HepG2 (cell line): ENCODE results near the gene TRAPPC12. TPM values are rescaled to one million over a fixed set of nuclear protein-coding genes. Genes with fewer than 3 reads are reported as not detected.
A peak's percentile ranks its signal among the peaks of the same experiment; 100 is the strongest.

ENCODE experiments used
- ELF3 ChIP-seq: IDR thresholded peaks from 2 replicates; pipeline ENCODE4 v1.6.1; 2016; ENCODE audit warnings: missing genetic modification reagents, missing compliant biosample characterization
- HNF4G ChIP-seq, 2 experiments: sonication (generic) in 1 of 2; formaldehyde crosslinking in 1 of 2; IDR thresholded peaks; 2 replicates each; pipeline versions ENCODE4 v1.4.0 to v1.6.1; 2011 to 2020; ENCODE audit warnings: borderline replicate concordance in 2 of 2, low read depth in 2 of 2, mild to moderate bottlenecking in 2 of 2, low read length in 1 of 2, missing genetic modification reagents in 1 of 2, moderate library complexity in 1 of 2
- HOXA3 ChIP-seq: sonication (generic); formaldehyde crosslinking; IDR thresholded peaks from 2 replicates; pipeline ENCODE4 v1.5.0; 2020; ENCODE audit warnings: missing genetic modification reagents
- MIXL1 ChIP-seq: IDR thresholded peaks from 2 replicates; pipeline ENCODE4 v1.6.1; 2016
- MLLT10 ChIP-seq: sonication (generic); formaldehyde crosslinking; IDR thresholded peaks from 2 replicates; pipeline ENCODE4 v1.4.0; 2020; ENCODE audit warnings: missing genetic modification reagents
- NCOA5 ChIP-seq: sonication (generic); formaldehyde crosslinking; IDR thresholded peaks from 2 replicates; pipeline ENCODE4 v1.4.0; 2020; ENCODE audit warnings: missing genetic modification reagents
- NFKBIZ ChIP-seq: IDR thresholded peaks from 2 replicates; pipeline ENCODE4 v1.6.1; 2018; ENCODE audit warnings: missing genetic modification reagents, missing compliant biosample characterization
- POLR2G ChIP-seq: fragments of 200-400 bp; formaldehyde crosslinking; IDR thresholded peaks from 2 replicates; pipeline ENCODE4 v1.6.1; 2018; ENCODE audit warnings: mild to moderate bottlenecking, low read depth, low read length, moderate library complexity
- SAP130 ChIP-seq: IDR thresholded peaks from 2 replicates; pipeline ENCODE4 v1.6.1; 2016; ENCODE audit warnings: low read depth
- SIX4 ChIP-seq: sonication (generic); formaldehyde crosslinking; IDR thresholded peaks from 2 replicates; pipeline ENCODE4 v1.4.0; 2020; ENCODE audit warnings: missing genetic modification reagents
- YEATS4 ChIP-seq: sonication (generic); formaldehyde crosslinking; IDR thresholded peaks from 2 replicates; pipeline ENCODE4 v1.4.0; 2020; ENCODE audit warnings: missing genetic modification reagents, borderline replicate concordance
- ZNF296 ChIP-seq: sonication (generic); formaldehyde crosslinking; conservative IDR thresholded peaks from 2 replicates; pipeline ENCODE4 v1.5.0; 2020; ENCODE audit warnings: mild to moderate bottlenecking, missing genetic modification reagents
- ZNF33A ChIP-seq: sonication (generic); formaldehyde crosslinking; IDR thresholded peaks from 2 replicates; pipeline ENCODE4 v1.5.1; 2020; ENCODE audit warnings: missing genetic modification reagents, mild to moderate bottlenecking, moderate library complexity, borderline replicate concordance
- polyA plus RNA-seq, 8 experiments: library from polyadenylated mRNA; depleted of rRNA in 3 of 8; stranded (reverse) in 7 of 8; unstranded in 1 of 8; fragments of >200 nt; fragmentation: Illumina TruSeq in 4 of 8; extraction: Trizol in 4 of 8; gene quantifications; 2 replicates each; pipeline versions ENCODE4 v1.2.1 to v1.2.3, GENCODE V29; 2011 to 2016; ENCODE audit warnings: low read depth in 4 of 8, missing spikeins in 1 of 8, mixed read lengths in 1 of 8; ENCODE audit not compliant: insufficient read depth in 1 of 8
- total RNA-seq, 5 experiments: library from RNA; depleted of rRNA; stranded (reverse); fragments of >200 nt; fragmentation: Illumina TruSeq; extraction: Trizol; gene quantifications; 2 replicates each; pipeline ENCODE4 v1.2.3, GENCODE V29; 2016; ENCODE audit warnings: low read depth in 1 of 5
- TF ChIP-seq, protein P1 (sequence below): sonication (generic); formaldehyde crosslinking; IDR thresholded peaks from 2 replicates; pipeline ENCODE4 v1.9.0; 2021; ENCODE audit warnings: mild to moderate bottlenecking, missing genetic modification reagents
- TF ChIP-seq, protein P2 (sequence below): sonication (generic); formaldehyde crosslinking; IDR thresholded peaks from 2 replicates; pipeline ENCODE4 v1.4.0; 2020; ENCODE audit warnings: missing genetic modification reagents
- TF ChIP-seq, protein P3 (sequence below): sonication (generic); formaldehyde crosslinking; conservative IDR thresholded peaks from 2 replicates; pipeline ENCODE4 v1.4.0; 2020; ENCODE audit warnings: missing genetic modification reagents

Gene TRAPPC12
- total and polyA plus RNA-seq, 2 of the 13 experiments (the other 11 are each of a cell fraction or from before 2014, with no cell fraction given), result 46.4 to 97.7 TPM

DNA sequence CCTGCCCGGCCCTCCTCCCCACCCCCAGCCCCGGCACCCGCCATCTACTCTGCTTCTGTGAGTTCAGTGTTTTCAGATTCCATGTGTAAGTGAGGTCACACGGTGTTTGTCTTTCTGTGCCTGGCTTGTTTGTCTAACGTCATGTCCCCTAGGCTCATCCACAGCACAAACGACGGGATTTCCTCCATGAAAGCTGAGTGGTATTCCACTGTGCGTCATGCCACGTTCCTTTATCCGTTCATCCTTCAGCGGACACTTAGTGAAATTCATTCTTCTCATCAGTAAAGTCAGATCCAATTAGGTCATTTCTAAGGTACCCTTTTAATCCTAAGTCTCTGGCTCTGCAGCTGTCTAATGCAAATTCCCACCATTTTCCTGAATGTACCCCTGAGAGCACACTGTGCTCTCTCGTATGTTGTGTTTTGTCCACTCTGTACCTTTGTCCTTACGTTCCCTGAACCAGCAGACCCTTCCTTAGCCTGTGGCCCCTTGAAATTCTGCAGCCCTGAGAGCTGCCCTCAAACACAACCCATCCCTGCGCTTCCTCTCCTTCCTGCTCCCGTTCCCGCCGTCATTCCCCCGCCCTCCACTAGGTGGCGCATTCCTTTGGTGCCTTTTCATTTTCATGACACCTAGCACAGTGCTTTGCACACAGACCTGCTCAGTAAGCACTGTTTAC is 44.1 kb downstream of the TRAPPC12 start (continued):
- TF ChIP-seq, protein P1, sequence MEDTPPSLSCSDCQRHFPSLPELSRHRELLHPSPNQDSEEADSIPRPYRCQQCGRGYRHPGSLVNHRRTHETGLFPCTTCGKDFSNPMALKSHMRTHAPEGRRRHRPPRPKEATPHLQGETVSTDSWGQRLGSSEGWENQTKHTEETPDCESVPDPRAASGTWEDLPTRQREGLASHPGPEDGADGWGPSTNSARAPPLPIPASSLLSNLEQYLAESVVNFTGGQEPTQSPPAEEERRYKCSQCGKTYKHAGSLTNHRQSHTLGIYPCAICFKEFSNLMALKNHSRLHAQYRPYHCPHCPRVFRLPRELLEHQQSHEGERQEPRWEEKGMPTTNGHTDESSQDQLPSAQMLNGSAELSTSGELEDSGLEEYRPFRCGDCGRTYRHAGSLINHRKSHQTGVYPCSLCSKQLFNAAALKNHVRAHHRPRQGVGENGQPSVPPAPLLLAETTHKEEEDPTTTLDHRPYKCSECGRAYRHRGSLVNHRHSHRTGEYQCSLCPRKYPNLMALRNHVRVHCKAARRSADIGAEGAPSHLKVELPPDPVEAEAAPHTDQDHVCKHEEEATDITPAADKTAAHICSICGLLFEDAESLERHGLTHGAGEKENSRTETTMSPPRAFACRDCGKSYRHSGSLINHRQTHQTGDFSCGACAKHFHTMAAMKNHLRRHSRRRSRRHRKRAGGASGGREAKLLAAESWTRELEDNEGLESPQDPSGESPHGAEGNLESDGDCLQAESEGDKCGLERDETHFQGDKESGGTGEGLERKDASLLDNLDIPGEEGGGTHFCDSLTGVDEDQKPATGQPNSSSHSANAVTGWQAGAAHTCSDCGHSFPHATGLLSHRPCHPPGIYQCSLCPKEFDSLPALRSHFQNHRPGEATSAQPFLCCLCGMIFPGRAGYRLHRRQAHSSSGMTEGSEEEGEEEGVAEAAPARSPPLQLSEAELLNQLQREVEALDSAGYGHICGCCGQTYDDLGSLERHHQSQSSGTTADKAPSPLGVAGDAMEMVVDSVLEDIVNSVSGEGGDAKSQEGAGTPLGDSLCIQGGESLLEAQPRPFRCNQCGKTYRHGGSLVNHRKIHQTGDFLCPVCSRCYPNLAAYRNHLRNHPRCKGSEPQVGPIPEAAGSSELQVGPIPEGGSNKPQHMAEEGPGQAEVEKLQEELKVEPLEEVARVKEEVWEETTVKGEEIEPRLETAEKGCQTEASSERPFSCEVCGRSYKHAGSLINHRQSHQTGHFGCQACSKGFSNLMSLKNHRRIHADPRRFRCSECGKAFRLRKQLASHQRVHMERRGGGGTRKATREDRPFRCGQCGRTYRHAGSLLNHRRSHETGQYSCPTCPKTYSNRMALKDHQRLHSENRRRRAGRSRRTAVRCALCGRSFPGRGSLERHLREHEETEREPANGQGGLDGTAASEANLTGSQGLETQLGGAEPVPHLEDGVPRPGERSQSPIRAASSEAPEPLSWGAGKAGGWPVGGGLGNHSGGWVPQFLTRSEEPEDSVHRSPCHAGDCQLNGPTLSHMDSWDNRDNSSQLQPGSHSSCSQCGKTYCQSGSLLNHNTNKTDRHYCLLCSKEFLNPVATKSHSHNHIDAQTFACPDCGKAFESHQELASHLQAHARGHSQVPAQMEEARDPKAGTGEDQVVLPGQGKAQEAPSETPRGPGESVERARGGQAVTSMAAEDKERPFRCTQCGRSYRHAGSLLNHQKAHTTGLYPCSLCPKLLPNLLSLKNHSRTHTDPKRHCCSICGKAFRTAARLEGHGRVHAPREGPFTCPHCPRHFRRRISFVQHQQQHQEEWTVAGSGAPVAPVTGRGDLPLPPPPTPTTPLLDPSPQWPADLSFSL (CRISPR knock-in tag), result no peak
- TF ChIP-seq MIXL1 (CRISPR knock-in tag), result peak; percentile 74; the same call in 1 of the 2 replicates
- no peak for TF ChIP-seq NCOA5 (CRISPR knock-in tag)
- no peak for TF ChIP-seq ZNF296
- TF ChIP-seq SIX4, result no peak
- no peak for TF ChIP-seq HNF4G (IDR thresholded peaks at IDR 0.05; ENCODE audit: borderline replicate concordance, low read depth, low read length)
- no peak for TF ChIP-seq HNF4G (CRISPR knock-in tag; IDR thresholded peaks at IDR 0.05; ENCODE audit: borderline replicate concordance, low read depth)
- TF ChIP-seq SAP130 (CRISPR knock-in tag), result peak; percentile 63
- TF ChIP-seq, protein P2, sequence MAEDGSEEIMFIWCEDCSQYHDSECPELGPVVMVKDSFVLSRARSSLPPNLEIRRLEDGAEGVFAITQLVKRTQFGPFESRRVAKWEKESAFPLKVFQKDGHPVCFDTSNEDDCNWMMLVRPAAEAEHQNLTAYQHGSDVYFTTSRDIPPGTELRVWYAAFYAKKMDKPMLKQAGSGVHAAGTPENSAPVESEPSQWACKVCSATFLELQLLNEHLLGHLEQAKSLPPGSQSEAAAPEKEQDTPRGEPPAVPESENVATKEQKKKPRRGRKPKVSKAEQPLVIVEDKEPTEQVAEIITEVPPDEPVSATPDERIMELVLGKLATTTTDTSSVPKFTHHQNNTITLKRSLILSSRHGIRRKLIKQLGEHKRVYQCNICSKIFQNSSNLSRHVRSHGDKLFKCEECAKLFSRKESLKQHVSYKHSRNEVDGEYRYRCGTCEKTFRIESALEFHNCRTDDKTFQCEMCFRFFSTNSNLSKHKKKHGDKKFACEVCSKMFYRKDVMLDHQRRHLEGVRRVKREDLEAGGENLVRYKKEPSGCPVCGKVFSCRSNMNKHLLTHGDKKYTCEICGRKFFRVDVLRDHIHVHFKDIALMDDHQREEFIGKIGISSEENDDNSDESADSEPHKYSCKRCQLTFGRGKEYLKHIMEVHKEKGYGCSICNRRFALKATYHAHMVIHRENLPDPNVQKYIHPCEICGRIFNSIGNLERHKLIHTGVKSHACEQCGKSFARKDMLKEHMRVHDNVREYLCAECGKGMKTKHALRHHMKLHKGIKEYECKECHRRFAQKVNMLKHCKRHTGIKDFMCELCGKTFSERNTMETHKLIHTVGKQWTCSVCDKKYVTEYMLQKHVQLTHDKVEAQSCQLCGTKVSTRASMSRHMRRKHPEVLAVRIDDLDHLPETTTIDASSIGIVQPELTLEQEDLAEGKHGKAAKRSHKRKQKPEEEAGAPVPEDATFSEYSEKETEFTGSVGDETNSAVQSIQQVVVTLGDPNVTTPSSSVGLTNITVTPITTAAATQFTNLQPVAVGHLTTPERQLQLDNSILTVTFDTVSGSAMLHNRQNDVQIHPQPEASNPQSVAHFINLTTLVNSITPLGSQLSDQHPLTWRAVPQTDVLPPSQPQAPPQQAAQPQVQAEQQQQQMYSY, result no peak
- TF ChIP-seq, protein P3, sequence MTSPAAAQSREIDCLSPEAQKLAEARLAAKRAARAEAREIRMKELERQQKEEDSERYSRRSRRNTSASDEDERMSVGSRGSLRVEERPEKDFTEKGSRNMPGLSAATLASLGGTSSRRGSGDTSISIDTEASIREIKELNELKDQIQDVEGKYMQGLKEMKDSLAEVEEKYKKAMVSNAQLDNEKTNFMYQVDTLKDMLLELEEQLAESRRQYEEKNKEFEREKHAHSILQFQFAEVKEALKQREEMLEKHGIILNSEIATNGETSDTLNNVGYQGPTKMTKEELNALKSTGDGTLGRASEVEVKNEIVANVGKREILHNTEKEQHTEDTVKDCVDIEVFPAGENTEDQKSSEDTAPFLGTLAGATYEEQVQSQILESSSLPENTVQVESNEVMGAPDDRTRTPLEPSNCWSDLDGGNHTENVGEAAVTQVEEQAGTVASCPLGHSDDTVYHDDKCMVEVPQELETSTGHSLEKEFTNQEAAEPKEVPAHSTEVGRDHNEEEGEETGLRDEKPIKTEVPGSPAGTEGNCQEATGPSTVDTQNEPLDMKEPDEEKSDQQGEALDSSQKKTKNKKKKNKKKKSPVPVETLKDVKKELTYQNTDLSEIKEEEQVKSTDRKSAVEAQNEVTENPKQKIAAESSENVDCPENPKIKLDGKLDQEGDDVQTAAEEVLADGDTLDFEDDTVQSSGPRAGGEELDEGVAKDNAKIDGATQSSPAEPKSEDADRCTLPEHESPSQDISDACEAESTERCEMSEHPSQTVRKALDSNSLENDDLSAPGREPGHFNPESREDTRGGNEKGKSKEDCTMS (CRISPR knock-in tag), result no peak
- TF ChIP-seq NFKBIZ (CRISPR knock-in tag), result 0 out of 2 replicates have a peak, but pooled peaks have one; percentile 26
- no peak for TF ChIP-seq POLR2G
- TF ChIP-seq ELF3 (CRISPR knock-in tag), result peak; percentile 69; the same call in 1 of the 2 replicates
- peak; percentile 71; the same call in 1 of the 2 replicates for TF ChIP-seq HOXA3
- TF ChIP-seq MLLT10 (CRISPR knock-in tag), result no peak
- 0 out of 2 replicates have a peak, but pooled peaks have one; percentile 66 for TF ChIP-seq ZNF33A (CRISPR knock-in tag)
- TF ChIP-seq YEATS4 (CRISPR knock-in tag), result no peak
